CD4-positive, alpha-beta T cell treated with Interferon alpha-2 for 1 hour (primary cell): ENCODE results near the gene GMPR.
"Not testable (repeated sequence)": the region's sequence is repeated elsewhere in the genome, so short reads cannot be mapped to it uniquely, and the experiment has no call there.

Experiments used
- DNase-seq, 2 donors: peaks; one replicate each; pipeline ENCODE4 v3.0.0-alpha.2; 2020 to 2022

GMPR gene

GRCh38 chr6:16226117-16227047 lies 12.0 kb upstream of the GMPR start:
- not testable (repeated sequence) for DNase-seq

GRCh38 chr6:16227048-16227562 lies 11.3 kb upstream of the GMPR start:
- no peak for DNase-seq

GRCh38 chr6:16227605-16228004 lies 10.8 kb upstream of the GMPR start:
- DNase-seq = no peak

GRCh38 chr6:16228043-16228442 lies 10.3 kb upstream of the GMPR start:
- no peak for DNase-seq

- no peak for DNase-seq
Measured at GRCh38 chr6:16228709-16229665, 9.4 kb upstream of the GMPR start.

- DNase-seq = no peak
Measured at GRCh38 chr6:16229700-16230099, 8.7 kb upstream of the GMPR start.

GRCh38 chr6:16230953-16231352 lies 7.4 kb upstream of the GMPR start:
- no peak for DNase-seq

- DNase-seq = no peak
Measured at GRCh38 chr6:16232086-16232485, 6.3 kb upstream of the GMPR start.

- DNase-seq = no peak
Measured at GRCh38 chr6:16236009-16236501, 2.3 kb upstream of the GMPR start.

GRCh38 chr6:16236631-16237199 lies 1.7 kb upstream of the GMPR start:
- peak; percentile 35 to 43 for DNase-seq

GRCh38 chr6:16237242-16237641 lies 1.1 kb upstream of the GMPR start:
- DNase-seq = no peak

GRCh38 chr6:16238963-16239797 lies 793 bp downstream of the GMPR start:
- peak in 1 of 2 donors; percentile 13 for DNase-seq

GRCh38 chr6:16239798-16240123 lies 1.4 kb downstream of the GMPR start:
- peak in 1 of 2 donors; percentile 49 for DNase-seq

- no peak for DNase-seq
Measured at GRCh38 chr6:16240589-16241320, 2.4 kb downstream of the GMPR start.

GRCh38 chr6:16241321-16241689 lies 2.9 kb downstream of the GMPR start:
- no peak for DNase-seq

GRCh38 chr6:16243055-16243454 lies 4.7 kb downstream of the GMPR start:
- DNase-seq = no peak

GRCh38 chr6:16243664-16244063 lies 5.3 kb downstream of the GMPR start:
- DNase-seq = no peak

- DNase-seq = no peak
Measured at GRCh38 chr6:16244446-16244845, 6.1 kb downstream of the GMPR start.

GRCh38 chr6:16244869-16245451 lies 6.6 kb downstream of the GMPR start:
- DNase-seq = no peak

GRCh38 chr6:16248271-16248853 lies 10.0 kb downstream of the GMPR start:
- no peak for DNase-seq

- no peak for DNase-seq
Measured at GRCh38 chr6:16249971-16250370, 11.6 kb downstream of the GMPR start.
